GM23248 (cell line): ENCODE results near the gene TPH1. TPM values are rescaled to one million over a fixed set of nuclear protein-coding genes. Genes with fewer than 3 reads are reported as not detected.

Source experiments
- DNase-seq: peaks from one replicate; pipeline ENCODE4 v3.0.0-alpha.2; 2015
- H2AFZ ChIP-seq: fragments of 200-600 bp; sonication (generic); 2 replicates; pipeline ENCODE4 v1.6.1; 2016; ENCODE audit warnings: antibody characterized with exemption
- H3F3A ChIP-seq: fragments of 200-600 bp; sonication (generic); 2 replicates; pipeline ENCODE4 v1.6.1; 2016; ENCODE audit warnings: mild to moderate bottlenecking, antibody characterized with exemption, mixed run types; ENCODE audit not compliant: insufficient read depth
- H3K27ac ChIP-seq: fragments of 200-600 bp; sonication (generic); 2 replicates; pipeline ENCODE4 v1.5.1; 2016; ENCODE audit warnings: mild to moderate bottlenecking
- H3K27me3 ChIP-seq: fragments of 200-600 bp; sonication (generic); replicated peaks from 2 replicates; pipeline ENCODE4 v1.6.1; 2016; ENCODE audit warnings: mild to moderate bottlenecking; ENCODE audit not compliant: insufficient read depth
- H3K36me3 ChIP-seq: fragments of 200-600 bp; sonication (generic); 2 replicates; pipeline ENCODE4 v1.6.1; 2016; ENCODE audit warnings: low read depth, mild to moderate bottlenecking
- H3K4me1 ChIP-seq: fragments of 200-600 bp; sonication (generic); 2 replicates; pipeline ENCODE4 v1.6.1; 2016; ENCODE audit warnings: mild to moderate bottlenecking; ENCODE audit not compliant: insufficient read depth
- H3K4me2 ChIP-seq: fragments of 200-600 bp; sonication (generic); one replicate; pipeline ENCODE4 v1.6.1; 2016; ENCODE audit warnings: mild to moderate bottlenecking; ENCODE audit not compliant: unreplicated experiment
- H3K4me3 ChIP-seq: fragments of 200-600 bp; sonication (generic); 2 replicates; pipeline ENCODE4 v1.5.1; 2016; ENCODE audit warnings: mild to moderate bottlenecking
- H3K79me2 ChIP-seq: fragments of 200-600 bp; sonication (generic); 2 replicates; pipeline ENCODE4 v1.6.1; 2016; ENCODE audit warnings: mild to moderate bottlenecking; ENCODE audit not compliant: insufficient read depth
- H3K9ac ChIP-seq: fragments of 200-600 bp; sonication (generic); 2 replicates; pipeline ENCODE4 v1.6.1; 2016; ENCODE audit warnings: mild to moderate bottlenecking
- H3K9me2 ChIP-seq: fragments of 200-600 bp; sonication (generic); 2 replicates; pipeline ENCODE4 v1.6.1; 2016; ENCODE audit warnings: mixed run types, mild to moderate bottlenecking, moderate library complexity; ENCODE audit not compliant: insufficient read depth
- H3K9me3 ChIP-seq: fragments of 200-600 bp; sonication (generic); one replicate; pipeline ENCODE4 v1.6.1; 2017; ENCODE audit warnings: low read depth
- H4K20me1 ChIP-seq: fragments of 200-600 bp; sonication (generic); 2 replicates; pipeline ENCODE4 v1.6.0; 2016; ENCODE audit not compliant: insufficient read depth
- EZH2 ChIP-seq: fragments of 200-600 bp; sonication (generic); IDR thresholded peaks from 2 replicates; pipeline ENCODE4 v1.6.1; 2018; ENCODE audit warnings: antibody characterized with exemption, mild to moderate bottlenecking; ENCODE audit not compliant: insufficient read depth, poor library complexity, severe bottlenecking
- EZH2phosphoT487 ChIP-seq: fragments of 200-600 bp; sonication (generic); IDR thresholded peaks from 2 replicates; pipeline ENCODE4 v1.6.1; 2018; ENCODE audit warnings: antibody characterized with exemption, moderate library complexity, mild to moderate bottlenecking, low read depth; ENCODE audit not compliant: insufficient read depth
- WGBS, 2 experiments: methylation state at CpG; one replicate each; pipeline ENCODE4 v1.1.6; 2015 to 2017; ENCODE audit warnings: low lambda C conversion rate in 2 of 2, low coverage in 1 of 2; ENCODE audit errors: missing lambda C conversion rate in 2 of 2; 5-methylcytosine and 5-hydroxymethylcytosine counted together
- in situ Hi-C: fragments of 300-500 bp; cut with MboI; formaldehyde crosslinking; loops from 2 replicates; pipeline ENCODE4 v1.15.0; 2020
- polyA plus RNA-seq: library from polyadenylated mRNA; unstranded; fragments of >200 nt; fragmentation: Nextera tagmentation; extraction: Ambion mirVana; gene quantifications from 2 replicates; pipeline ENCODE4 v1.2.1, GENCODE V29; 2016
- total RNA-seq: library from RNA; depleted of rRNA; stranded (reverse); fragments of >200 nt; shearing (Covaris generic); gene quantifications from 2 replicates; pipeline ENCODE4 v1.2.3, GENCODE V29; 2014

The TPH1 gene
- total and polyA plus RNA-seq, 2 experiments from 2014 or later = not detected

DNA sequence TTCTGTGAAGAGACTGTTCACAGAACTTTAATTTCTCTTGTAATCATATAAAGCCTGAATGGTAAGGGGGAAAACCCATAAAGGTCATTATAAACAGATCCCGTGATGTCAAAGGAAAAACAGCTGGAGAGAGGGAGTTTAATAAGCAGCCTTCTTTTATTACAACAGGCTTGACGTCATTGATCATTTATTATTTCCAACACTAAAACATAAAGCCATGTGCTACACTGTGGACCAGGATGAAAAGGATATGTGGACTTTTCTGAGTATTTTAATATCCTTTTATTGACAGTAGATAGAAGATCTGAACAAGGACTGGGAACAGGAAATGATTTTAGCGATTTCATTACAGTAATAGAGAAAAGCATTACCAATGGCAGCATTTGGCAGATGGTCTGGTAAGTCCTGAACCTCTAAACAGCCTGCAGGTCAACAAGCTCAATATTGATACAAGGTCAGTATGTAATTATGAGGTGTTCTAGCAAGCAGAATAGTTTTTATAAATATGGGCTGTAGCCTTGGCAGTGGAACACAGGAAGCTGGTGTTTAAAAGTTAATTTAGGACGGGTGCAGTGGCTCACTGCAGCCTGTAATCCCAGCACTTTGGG lies 25.1 kb upstream of the TPH1 start:
- Histone ChIP-seq H2AFZ (no peak overlapping the region), H3K4me3 (no peak overlapping the region), H3F3A (no peaks in the 10 kb centered on the region), H3K4me2 (no peak overlapping the region), H3K36me3 (no peaks in the 10 kb centered on the region), H3K9me3 (no peaks in the 10 kb centered on the region), H3K9me2 (no peaks in the 10 kb centered on the region), H3K9ac (no peak overlapping the region), H3K79me2 (no peaks in the 10 kb centered on the region), H3K27me3 (no peaks in the 10 kb centered on the region), H4K20me1 (no peaks in the 10 kb centered on the region), H3K27ac (no peak overlapping the region), H3K4me1 (no peaks in the 10 kb centered on the region)
- WGBS, 2 experiments = 55 to 64% methylated on average over 4 of the region's 4 CpGs
- no peak for DNase-seq
- in situ Hi-C loops = no loop called here
- TF ChIP-seq EZH2phosphoT487 = no peak
- no peak for TF ChIP-seq EZH2

- Histone ChIP-seq H3K4me2 (no peak overlapping the region), H3K9ac (no peak overlapping the region), H3F3A (no peaks in the 10 kb centered on the region), H3K27me3 (no peaks in the 10 kb centered on the region), H3K36me3 (no peaks in the 10 kb centered on the region), H3K9me2 (no peaks in the 10 kb centered on the region), H3K4me3 (no peak overlapping the region), H3K79me2 (no peaks in the 10 kb centered on the region), H4K20me1 (no peaks in the 10 kb centered on the region), H3K4me1 (no peaks in the 10 kb centered on the region), H3K9me3 (no peaks in the 10 kb centered on the region), H2AFZ (no peak overlapping the region), H3K27ac (no peak overlapping the region)
- no peak for DNase-seq
- 86 to 92% methylated on average over 2 of the region's 2 CpGs for WGBS, 2 experiments
- in situ Hi-C loops = no loop called here
- TF ChIP-seq EZH2 (no peak), EZH2phosphoT487 (no peak)
These were observed 21.3 kb upstream of the TPH1 start for GRCh38 chr11:18067372-18067771.

- Histone ChIP-seq H3K4me2 (no peak overlapping the region), H3K27ac (no peak overlapping the region), H3K9me2 (no peaks in the 10 kb centered on the region), H3K36me3 (no peaks in the 10 kb centered on the region), H3F3A (no peaks in the 10 kb centered on the region), H3K9ac (no peak overlapping the region), H3K79me2 (no peaks in the 10 kb centered on the region), H3K4me1 (no peaks in the 10 kb centered on the region), H4K20me1 (no peaks in the 10 kb centered on the region), H3K9me3 (no peaks in the 10 kb centered on the region), H3K4me3 (no peak overlapping the region), H2AFZ (no peak overlapping the region), H3K27me3 (no peaks in the 10 kb centered on the region)
- in situ Hi-C loops = no loop called here
- DNase-seq = peak; percentile 16
- no peak for TF ChIP-seq EZH2phosphoT487
- WGBS, 2 experiments = 40 to 43% methylated on average over 2 of the region's 2 CpGs
These were observed 20.6 kb upstream of the TPH1 start for GRCh38 chr11:18066626-18067025.

GRCh38 chr11:18065572-18065971 lies 19.5 kb upstream of the TPH1 start:
- Histone ChIP-seq H3K36me3 (no peaks in the 10 kb centered on the region), H3K9ac (no peak overlapping the region), H2AFZ (no peak overlapping the region), H3K9me3 (no peaks in the 10 kb centered on the region), H3F3A (no peaks in the 10 kb centered on the region), H3K4me3 (no peak overlapping the region), H3K9me2 (no peaks in the 10 kb centered on the region), H3K27me3 (no peaks in the 10 kb centered on the region), H3K27ac (no peak overlapping the region), H3K79me2 (no peaks in the 10 kb centered on the region), H4K20me1 (no peaks in the 10 kb centered on the region), H3K4me1 (no peaks in the 10 kb centered on the region), H3K4me2 (no peak overlapping the region)
- 85 to 87% methylated on average over 8 of the region's 8 CpGs for WGBS, 2 experiments
- in situ Hi-C loops = no loop called here
- no peak for DNase-seq
- TF ChIP-seq EZH2 (no peak), EZH2phosphoT487 (no peak)

- Histone ChIP-seq H3K27ac (no peak overlapping the region), H3K27me3 (no peaks in the 10 kb centered on the region), H2AFZ (no peak overlapping the region), H3K36me3 (no peaks in the 10 kb centered on the region), H3F3A (no peaks in the 10 kb centered on the region), H3K4me1 (no peaks in the 10 kb centered on the region), H3K4me3 (no peak overlapping the region), H4K20me1 (no peaks in the 10 kb centered on the region), H3K9ac (no peak overlapping the region), H3K9me3 (no peaks in the 10 kb centered on the region), H3K79me2 (no peaks in the 10 kb centered on the region), H3K9me2 (no peaks in the 10 kb centered on the region), H3K4me2 (no peak overlapping the region)
- DNase-seq = no peak
- in situ Hi-C loops = no loop called here
- WGBS, 2 experiments = 80 to 82% methylated on average over 7 of the region's 7 CpGs
- TF ChIP-seq EZH2 (no peak), EZH2phosphoT487 (no peak)
These were observed 18.5 kb upstream of the TPH1 start for GRCh38 chr11:18064450-18065054.
